HG02678 (cell line): ENCODE data around the gene BICD1.
"Not testable (repeated sequence)": the region's sequence is repeated elsewhere in the genome, so short reads cannot be mapped to it uniquely, and the experiment has no call there.

Experiments used
- ATAC-seq: cut with Tn5 transposase; IDR thresholded peaks from one replicate; pipeline ENCODE4 v1.9.1; 2021; ENCODE audit warnings: mild to moderate bottlenecking, moderate library complexity; ENCODE audit not compliant: unreplicated experiment

BICD1 gene

GRCh38 chr12:32183650-32184049 is 77.0 kb downstream of the BICD1 start:
- ATAC-seq = no peak

- ATAC-seq = not testable (repeated sequence)
These were observed 80.5 kb downstream of the BICD1 start for GRCh38 chr12:32187127-32187526.

DNA sequence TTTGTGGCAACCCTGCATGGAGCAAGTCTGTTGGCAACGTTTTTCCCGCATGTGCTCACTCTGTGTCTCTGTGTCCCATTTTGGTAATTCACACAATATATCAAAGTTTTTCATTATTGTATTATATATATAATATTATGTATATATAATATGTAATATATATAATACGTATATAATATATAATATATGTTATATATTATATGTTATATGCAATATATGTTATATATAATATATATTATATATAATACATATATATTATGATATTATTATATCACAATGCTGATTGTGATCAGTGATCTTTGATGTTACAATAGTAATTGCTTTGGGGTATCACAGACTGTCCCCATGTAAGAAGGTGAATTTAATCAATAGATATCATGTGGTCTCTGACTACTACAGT is 84.8 kb downstream of the BICD1 start:
- ATAC-seq = no peak

GRCh38 chr12:32196250-32197198 is 89.9 kb downstream of the BICD1 start:
- no peak for ATAC-seq

DNA sequence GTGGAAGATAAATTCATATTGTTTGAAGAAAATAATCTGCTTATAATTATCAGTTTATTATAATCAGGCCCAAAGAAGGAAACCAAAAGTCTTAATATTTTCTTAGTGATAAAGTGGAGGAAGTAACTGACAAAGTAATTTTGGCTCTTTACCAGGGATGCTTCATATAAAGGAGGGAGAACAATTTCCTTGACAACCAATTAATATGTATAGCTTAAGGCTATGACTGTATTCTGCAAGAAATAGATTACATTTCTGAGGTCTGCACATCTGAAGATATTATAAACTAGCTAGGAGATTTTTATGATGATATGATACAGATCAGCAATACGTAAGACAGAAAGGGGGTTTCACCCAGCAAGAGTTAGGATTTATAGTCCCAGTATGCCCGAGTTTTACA is 90.8 kb downstream of the BICD1 start:
- no peak for ATAC-seq

GRCh38 chr12:32198555-32198954 is 91.9 kb downstream of the BICD1 start:
- no peak for ATAC-seq

- ATAC-seq = no peak
These were observed 94.4 kb downstream of the BICD1 start for GRCh38 chr12:32201096-32201495.

DNA sequence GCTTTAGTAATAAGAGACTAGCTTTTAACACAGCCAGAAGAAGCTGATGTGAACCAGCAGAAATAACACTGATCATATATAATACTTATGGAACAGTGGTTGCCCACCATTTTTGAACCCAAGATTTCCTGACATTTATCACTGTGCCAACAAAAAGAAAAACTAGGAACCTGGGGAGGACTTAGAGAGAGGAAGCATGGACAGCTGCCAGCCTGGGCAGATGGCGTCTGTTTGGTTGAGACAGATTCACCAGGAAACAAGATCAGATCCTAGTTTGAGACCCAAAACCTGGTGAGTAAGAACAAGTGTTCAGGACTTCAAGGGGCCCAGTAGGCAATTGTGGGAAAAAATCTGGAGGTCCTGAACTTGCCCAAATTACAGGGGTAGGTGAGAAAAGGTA is 95.3 kb downstream of the BICD1 start:
- ATAC-seq = no peak

DNA sequence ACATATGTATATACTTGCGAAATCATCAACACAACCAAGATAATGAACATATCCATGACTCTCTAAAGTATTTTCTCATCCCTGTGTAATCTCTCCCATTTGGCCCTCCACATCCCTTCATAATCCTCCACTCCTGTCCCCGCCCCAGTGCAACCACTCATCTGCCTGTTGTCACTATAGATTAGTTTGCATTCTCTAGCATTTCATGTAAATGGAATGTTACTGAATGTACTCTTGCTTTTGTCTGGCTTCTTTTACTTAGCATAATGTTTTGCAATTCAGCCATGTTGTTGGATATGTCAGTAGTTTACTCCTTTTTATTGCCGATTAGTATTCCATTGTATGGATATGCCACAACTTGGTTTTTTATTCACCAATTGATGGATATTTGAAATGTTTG is 99.1 kb downstream of the BICD1 start:
- no peak for ATAC-seq

DNA sequence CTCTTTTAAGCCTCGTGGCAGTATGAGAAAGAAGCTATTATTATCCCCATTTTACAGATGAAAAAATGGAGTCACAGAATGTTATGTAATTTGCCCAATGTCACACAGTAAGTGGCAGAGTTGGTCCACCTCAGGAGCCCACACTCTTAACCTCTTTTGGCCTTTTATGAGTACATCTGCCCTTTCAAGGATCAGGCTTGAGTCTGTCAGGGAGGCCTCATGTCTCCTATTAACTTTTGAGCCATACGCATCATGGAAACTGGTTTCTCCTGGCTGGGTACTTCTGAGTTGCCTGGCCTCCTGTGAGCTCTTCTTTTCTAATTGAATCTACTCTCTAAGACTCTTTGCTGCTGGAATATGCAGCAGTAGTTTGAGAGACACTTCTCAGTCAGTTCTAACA is 101.7 kb downstream of the BICD1 start:
- ATAC-seq = no peak

GRCh38 chr12:32211066-32211899 is 104.6 kb downstream of the BICD1 start:
- no peak for ATAC-seq

DNA sequence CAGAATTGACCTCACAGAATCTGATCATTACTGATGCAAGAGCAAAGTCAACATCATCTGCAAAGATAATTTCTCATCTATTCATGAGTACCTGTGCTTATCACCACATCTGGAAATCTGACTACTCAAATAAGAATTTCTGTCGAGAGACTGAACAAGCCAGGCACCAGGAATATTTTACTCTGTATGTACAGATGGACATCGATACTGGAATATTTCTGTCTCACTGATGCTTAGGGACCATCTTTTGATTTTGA is 105.2 kb downstream of the BICD1 start:
- ATAC-seq = no peak

GRCh38 chr12:32214723-32215122 is 108.1 kb downstream of the BICD1 start:
- ATAC-seq = no peak

DNA sequence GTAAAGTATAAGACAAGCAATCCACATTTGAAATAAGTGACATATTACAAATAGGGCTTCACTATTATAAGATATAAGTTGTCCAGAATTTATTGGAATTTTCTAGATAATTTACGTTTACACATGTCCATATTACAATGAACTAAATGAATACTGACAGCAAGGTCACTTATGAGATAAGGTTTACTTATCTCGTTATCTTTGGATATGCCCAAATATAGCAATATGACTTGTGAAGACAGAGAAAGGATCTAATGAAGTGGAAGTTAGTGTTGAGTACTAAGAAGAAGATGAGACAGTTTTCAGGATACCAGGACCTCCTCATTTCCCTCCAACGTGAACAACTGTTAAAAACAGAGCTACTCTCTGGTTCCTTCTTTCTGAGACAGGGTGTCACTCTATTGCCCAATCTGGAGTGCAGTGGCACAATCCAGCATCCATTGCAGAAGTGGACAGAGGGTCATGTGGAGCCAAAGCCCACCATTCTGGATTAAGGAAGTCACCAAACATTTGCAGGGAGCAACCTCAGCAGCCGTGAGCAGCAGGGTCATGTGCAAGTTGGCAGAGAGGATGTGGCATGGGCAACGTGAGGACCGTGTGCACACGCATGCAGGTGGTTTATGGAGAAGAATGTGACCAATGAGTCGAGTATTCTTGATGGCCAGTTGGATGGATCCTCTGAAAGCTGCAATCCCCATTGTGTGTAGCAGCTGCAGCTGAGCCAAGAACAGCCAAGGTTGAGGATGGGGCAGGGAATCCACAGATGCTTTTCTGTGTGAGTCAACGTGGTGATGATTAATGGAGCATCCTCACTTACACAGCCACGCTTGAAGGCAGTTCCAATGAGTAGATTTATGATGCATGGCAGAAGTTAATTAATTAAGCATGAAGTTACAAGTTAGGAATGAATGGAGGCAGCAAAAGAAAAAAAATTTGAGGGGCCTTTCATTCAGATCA is 111.0 kb downstream of the BICD1 start:
- no peak for ATAC-seq

DNA sequence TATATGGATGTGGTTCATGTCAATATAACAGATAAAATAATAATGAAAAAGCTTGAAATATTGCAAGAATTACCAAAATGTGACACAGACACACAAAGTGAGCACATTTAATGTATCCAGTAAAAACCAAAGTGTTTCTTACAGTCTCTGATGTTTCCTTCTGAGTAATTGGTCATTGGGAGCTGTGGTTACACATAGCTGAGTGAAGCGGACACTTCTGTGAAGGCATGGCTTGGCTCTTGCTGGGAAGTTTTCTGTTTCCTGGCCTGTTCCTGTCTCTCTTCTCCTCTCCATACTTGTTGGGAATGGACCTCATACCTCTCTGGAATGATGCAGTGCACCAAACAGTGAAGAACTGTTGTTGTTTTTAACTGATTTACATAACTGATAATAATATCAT is 117.3 kb downstream of the BICD1 start:
- ATAC-seq = no peak

DNA sequence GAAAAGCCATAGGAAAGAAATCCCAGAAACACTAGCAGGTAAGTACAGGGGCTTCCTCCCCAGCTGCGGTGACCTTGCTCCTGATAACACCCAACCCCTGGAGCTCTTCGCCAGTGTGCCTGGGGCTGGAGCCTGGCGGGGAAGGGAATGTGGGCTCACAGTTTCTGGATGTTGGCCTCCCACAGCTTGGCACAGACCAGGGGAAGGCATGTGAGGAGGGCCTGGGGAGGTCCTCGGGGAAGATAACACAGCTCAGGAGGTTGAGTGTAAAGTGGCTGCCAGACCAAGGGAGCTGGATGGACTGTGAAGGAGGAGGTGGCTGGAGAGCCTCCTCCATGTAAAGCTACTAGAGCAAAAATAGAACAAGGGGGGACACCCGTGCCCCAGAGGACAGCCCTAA is 120.1 kb downstream of the BICD1 start:
- ATAC-seq = no peak

GRCh38 chr12:32229971-32230612 is 123.4 kb downstream of the BICD1 start:
- ATAC-seq = no peak

DNA sequence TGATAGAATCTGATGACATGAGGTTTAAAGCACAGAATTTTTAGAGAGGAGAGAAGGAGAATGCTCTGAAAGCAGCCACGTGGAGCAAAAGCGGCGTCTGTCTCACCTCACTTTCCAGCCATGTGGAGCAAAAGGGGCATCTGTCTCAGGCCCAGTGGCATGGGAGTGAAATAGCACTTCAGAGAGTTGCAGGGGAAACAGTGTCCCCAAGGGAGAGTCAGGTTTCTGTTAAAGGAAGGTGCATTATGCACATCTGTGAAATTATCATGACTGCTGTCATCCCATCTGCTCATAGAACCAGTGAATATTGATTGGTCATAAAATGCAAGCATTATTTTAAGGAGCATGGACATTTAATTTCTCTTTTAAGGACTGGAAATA is 124.0 kb downstream of the BICD1 start:
- peak; percentile 78 for ATAC-seq

- not testable (repeated sequence) for ATAC-seq
These were observed 124.7 kb downstream of the BICD1 start for GRCh38 chr12:32231361-32231760.

- ATAC-seq = no peak
These were observed 126.9 kb downstream of the BICD1 start for GRCh38 chr12:32233568-32233967.

DNA sequence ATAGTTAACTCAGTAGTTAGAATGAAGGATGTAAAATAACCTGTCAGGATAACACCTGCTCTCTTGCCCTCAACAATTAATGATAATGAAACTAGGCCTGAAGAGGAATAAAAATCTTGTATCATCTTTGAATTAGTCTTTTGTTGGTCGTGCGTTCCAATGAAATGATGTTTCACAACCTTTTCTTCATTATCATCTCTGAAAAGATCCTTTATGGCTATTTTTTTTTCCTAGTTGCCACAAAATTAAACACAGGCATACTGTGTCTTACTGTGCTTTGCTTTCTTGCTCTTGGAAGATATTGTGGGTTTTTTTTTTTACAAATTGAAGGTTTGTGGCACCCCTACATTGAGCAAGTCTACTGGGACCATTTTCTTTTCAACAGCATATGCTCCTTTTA is 128.6 kb downstream of the BICD1 start:
- no peak for ATAC-seq
